ENCODE data around the gene NDUFS8. TPM values are rescaled to one million over a fixed set of nuclear protein-coding genes. Genes with fewer than 3 reads are reported as not detected.

The NDUFS8 gene
- polyA plus RNA-seq, 12 donors, result 43.8 to 82.3 (median 58.9) TPM; not detected in 1

DNA sequence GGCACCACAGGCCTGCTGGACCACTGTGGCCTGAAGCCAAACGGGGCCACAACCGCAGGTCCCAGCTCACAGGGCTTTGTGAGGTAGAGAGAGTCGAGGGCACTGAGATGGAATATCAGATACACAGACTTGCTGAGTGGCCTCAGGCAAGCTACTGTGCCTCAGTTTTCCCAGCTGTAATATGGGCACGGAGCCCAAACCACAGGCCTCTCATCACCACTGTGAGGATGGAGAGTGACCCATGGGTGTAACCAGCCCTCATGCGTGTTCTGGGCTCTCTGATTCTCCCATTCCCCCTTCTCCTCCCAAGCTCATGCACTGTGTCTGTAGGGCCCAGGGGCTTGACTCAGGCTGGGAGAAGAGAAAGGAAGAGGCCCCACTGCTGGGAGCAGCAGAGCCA, 30.8 kb upstream of the NDUFS8 start:
- no peak for DNase-seq

DNA sequence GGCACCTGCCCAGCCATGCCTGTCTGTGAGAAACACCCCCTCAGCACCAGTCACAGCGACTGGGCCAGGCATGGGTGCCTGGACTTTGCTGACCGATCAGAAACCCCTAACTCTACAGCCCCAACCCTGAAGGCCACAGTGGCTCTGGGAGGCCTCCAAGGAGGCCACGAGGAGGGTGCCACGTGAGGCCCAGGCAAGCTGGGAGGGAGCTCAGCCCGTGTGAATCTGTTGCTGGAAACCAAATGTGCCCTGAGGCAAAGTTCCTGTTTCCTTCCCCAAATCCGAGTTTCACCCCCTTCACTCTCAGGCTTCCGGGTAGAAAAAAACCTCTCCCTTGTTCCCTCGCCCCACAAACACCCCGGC, 27.9 kb upstream of the NDUFS8 start:
- no peak for DNase-seq

DNA sequence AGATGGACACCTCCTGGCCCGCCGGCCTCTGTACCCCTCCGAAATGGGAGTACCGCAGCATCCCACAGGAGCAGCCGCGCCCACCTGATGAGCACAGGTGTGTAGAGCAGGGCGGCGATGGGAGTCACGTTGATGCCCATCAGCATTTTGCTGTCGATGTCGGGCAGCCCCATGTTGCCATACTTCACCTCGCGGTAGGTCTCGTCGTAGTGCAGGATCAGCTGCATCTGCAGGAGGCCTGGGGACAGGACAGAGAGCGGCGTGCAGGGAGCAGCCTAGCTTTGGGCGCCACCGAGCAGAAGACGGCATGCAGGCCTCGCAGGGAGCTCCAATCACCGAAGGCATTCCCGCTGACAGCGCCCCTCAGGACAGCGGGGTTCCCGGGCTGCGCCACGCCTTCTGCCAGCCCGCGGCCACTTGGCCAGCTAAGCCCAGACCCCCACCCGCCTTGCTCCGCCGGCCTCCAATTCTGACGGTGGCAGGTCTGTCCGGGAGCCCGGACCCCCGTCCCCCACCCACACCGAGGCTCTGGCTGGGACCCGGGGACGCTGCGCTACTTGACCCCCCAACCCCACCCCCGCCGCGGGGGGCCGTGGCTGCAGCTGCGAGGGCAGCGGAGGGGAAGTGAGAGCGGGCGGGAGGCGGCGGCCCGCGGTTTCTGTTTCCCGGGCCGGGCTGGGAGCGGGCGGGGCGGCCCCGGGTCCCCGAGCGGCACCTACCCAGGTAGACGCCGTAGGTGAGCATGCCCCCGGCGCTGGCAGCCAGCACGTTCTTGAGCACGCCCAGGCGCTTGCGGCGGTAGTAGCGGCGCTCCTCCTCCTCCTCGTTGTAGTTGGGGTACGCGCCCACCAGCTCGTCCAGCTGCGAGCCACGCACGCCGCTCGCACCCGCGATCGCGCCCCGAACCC, 27.3 kb upstream of the NDUFS8 start:
- DNase-seq, result no peak

DNA sequence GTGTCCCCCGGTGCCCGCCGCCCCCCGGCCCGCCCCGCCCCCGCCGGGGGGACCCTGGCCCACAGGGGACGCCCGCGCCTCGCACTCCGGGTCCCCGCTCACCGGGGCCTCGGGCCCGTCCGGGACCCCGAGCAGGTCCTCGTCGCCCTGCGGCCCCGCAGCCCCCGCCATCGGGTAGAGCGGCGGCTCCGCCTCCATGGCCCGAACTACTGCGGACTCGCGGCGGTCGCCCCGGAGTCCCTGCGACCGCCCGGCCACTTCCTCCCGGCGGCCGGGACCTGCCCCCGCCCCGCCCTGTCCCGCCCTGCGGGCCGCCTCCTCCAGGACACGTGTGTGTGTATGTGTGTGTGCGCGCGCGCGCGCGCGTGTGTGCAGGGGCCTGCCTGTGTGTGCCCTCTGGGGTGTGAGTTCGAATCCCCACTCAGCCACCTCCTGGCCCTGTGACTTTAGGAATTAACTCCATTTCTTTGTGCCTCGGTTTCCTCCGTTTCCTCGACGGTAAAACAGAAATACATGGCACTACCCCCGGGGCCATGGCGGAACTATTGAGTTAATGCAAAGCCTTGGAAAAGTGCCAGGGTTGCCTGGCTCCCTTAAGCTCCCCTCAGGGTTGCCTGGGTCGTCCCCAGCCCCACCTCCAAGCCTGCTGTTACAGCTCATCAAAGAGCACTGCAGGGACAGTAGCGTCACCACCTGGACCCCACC, 26.5 kb upstream of the NDUFS8 start, which contains the start of gene UNC93B1:
Gene UNC93B1 (minus strand): TSS at position 252 of the 705 bp plus-strand sequence. CDS start 54 bp downstream, at position 198.
- peak; percentile 71 for DNase-seq

DNA sequence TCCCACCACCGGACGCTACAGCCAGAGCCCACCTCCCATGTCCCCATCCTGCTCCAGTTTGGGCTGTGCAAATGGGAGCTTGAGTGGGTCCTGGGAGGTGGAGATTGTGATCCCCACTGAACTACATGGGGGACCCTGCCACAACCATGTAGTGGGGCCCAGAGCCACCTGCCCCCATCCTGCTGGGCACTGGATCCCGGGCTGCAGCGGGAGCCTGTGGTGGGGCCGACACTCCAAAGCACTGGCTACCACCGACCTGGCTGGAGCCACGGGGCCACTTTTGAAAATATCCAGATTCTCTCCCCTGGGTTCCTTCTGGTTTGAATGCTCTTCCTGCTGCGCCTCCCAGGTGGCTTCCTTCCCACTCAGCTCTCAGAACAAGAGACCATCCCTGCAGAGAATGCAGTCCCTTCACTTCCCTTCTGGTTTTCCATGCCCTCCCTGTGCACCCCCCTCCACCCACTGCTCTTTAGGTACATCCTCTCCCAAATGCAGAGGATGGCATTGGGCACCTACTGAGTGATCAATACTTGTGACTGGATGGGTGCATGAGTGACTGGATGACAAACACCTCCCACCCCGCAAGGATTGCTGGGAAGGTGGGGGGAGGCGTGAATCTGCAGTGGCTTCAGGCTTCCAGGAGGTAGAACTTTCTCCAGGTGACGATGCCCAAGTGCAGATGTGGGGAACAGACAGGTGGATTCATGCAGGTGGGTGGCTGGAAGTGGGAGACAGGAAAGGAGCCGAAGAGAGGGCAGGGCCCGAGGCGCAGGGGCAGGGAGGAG, 25.7 kb upstream of the NDUFS8 start:
- no peak for DNase-seq

DNA sequence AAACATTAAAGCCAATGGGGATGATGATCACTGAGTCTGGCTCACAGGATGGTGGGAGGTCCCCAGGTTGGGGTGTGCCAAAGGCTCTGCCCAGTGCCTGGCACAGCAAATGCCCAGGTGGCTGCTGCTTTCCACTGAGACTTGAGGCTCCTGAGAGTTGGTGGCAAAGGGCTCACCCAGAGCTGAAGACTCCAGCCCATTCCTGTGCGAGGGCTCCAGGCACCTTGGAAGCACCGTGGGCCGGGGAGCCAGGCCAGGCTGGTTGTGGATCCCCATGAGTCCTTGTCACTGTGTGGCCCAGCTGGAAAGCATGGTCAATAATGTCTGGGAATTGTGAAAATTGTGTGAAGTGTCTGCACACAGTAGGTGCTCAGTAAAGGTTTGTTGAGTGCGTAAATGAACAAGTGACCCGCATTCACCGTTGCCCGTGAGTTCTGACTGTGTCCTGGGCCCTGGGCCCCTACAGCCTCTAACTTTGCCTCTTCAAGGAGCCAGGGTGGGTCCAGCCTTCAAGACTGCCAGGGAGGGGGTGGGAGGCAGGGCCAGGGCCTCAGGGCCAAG, 23.8 kb upstream of the NDUFS8 start:
- no peak for DNase-seq

DNA sequence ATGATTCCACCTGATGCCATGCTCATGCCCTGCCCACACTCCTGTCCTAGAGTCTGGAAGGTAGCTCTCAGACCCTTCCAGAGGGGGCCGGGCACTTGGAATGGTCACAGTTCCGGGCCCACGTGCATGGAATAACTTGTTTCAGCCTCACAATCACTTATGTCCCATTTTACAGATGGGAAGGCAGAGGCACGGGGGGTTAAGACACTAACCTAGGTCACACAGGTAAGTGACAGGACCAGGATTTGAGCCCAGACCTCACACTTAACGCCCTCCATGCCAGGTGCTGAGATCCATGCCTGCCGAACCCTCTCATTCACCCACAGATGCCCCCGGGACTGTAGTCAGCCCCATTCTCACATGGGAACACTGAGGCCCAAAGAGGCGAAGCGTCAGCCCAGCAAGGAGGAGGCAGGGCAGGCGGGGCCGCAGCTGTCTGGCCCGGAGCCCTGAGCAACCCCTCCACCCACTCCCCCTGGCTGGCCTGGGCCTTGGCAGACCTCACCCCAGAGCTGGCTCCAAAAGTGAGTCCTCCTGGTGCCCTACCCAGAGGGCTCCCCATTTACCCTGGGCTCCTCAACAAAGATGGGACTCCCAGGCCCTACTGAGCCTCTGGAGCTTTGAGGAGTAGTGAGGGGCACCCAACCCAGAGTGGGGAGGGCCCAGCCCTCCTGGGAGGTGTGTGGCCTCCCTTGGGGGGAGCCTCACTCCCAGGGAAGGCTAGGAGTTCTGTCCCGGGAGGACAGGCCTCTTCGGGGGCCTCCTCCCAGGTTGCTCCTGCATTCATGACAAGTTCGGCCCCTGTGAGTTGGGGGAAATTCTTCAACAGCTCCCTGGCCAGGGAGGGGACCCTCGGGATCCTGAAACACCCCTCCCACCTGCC, 22.7 kb upstream of the NDUFS8 start:
- DNase-seq, result no peak

DNA sequence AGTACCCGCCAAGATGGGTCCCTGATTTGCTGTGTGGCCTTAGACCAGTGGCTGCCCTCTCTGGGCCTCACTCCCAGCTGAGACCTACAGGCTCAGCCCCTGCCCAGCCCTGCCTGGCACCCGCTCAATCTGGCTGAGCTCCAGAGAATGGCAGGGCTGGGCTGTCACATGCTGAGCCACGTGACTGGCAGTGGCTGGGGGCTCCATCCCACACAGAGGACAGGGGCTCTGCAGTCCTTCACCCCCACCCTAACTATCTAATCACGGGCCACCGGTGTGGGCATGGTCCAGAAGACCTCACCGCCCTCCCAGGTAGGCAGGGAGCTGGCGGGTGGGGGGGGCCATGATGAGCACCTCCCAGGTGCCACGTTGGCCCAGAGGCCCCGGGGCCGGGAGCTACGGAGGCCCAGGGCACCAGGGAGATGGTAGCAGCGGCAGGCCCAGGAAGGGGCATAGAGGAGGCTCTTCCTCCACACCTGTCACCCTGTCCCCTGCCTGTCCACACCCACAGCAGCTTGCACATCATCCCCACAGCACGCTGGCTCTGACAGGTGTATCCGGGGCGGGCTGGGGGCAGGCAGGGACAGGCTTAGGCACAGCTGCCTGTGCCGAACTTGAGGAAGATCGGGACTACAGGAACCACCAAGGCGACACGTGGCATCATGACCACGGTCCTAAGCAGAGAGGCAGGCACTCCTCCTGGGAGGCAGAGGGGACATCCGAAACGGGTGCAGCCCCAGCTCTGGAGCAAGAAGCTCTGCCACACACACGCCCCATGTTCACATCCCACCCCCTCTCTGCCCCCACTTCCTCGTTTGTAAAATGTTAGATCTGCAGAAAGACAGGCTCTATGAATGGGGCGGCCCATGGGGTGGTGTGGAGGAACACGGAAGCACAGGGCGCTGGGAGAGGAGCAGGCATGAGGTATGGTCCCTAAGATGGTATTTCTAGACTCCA, 21.8 kb upstream of the NDUFS8 start:
- no peak for DNase-seq

DNA sequence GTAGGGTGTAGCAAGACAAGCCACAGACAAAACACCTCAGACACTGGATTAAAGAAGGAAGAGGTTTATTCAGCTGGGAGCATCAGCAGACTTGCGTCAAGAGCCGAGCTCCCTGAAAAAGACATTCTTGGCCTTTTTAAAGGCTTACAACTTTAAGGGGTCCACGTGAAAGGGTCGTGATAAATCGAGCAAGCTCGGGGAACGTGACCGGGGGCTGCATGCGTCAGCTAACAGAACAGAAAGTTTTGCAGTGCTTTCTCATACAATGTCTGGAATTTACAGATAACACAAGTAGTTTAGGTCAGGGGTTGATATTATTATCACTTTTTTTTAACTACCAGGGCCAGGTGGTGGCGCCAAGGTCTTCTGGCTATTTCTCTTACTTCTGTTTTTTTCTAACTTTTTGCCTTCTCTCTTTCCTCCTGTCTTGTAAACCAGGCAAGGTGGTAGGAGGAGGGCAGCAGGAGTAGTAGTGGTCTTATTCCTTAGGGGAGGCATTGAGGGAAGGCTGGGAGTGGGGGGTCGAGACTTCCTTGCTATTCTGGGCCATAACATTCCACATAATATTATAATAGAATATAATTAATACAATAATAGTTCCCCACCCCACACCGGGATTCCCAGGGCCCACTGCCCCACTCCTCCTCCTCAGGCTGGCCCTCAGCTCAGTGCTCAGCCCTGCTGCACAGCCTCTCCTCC, 20.9 kb upstream of the NDUFS8 start:
- no peak for DNase-seq

DNA sequence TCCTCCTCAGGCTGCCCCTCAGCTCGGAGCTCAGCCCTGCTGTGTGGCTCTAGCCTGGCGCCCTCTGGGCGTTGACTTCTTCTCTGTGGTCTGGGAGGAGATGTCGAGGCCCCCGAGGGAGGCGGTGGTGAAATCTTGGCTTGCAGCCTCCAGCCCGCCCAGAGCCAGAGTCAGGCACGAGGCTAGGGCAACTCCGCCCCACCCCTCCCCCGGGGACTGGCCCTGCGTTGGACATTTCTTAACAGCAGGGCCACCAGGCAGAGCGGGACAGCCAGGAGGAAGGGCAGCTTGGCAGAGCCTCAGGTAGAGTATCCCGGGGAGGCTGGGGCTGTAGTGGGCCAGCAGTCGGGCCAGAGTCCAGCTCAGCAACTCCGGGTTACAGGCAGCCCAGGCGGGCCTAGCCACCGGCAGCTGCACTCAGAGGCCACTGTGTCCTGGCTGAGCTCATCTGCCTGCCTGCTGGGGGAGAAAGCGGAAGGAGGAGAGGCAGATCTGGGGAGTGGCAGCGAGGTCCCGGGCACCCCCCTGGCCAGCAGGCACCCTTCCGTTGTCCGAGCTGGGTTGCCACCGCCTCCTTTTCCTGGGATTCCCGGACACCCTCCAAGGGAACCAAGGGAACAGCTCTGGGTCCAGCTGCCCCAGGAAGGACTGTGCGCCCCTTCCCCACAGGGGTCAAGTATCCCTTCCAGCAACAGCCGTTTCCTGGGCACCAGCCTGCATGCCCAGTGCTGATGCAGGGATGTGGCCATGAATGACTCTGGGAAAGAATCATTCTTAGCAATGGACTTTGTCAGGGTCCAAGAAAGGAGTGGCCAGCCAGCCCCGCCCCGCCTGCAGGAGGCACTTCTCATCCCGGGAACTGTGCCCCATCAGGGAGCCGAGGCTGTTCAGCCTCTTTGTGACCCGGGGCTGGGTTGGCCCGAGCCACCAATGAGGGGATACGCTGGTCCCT, 20.1 kb upstream of the NDUFS8 start, which contains the start of gene ALDH3B1:
Gene ALDH3B1 (plus strand): TSS at position 238 of the 952 bp plus-strand sequence. CDS start 4,971 bp downstream, outside the sequence.
- DNase-seq, result peak; percentile 41

DNA sequence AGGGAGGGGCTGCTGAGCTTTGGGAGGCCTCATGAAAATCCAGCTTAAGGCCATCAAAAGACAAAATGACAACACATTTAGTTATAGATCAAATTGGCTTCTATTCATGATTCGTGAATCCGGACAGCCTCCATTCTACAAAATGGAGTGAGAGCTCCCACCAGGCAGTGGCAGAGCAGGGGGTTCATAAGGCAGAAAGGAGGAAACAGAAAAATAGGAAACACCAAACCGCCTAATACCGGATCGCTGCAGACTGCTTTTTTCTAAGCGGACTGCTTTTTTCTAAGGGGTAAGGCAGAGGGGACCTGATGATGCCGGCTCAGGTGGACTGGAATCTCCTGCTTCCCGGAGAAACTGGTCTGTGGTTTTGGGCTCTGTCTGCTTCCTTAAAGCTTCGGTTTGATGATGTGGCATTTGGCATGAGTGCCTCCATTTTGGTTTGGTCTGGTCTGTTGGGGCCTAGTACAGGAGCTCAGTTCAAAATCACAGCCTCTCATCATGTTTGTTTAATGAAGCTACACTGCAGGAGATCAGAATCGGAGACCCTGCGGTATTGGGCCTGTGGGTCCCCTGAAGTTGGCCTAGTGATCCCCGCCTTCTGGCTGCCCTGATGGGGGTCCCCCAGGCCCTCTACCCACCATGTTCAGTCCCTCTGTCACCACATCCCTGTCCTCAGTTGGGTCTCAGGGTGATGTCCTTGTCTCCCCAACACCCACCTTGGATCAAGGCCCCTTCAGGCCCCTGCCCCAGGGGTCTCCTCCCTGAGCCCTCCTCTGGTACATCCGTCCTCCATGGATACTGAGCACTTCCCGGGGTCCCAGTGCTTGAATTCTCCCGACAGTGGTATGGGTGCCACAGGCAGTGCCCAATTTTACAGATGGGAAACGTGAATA, 19.2 kb upstream of the NDUFS8 start:
- DNase-seq, result no peak

DNA sequence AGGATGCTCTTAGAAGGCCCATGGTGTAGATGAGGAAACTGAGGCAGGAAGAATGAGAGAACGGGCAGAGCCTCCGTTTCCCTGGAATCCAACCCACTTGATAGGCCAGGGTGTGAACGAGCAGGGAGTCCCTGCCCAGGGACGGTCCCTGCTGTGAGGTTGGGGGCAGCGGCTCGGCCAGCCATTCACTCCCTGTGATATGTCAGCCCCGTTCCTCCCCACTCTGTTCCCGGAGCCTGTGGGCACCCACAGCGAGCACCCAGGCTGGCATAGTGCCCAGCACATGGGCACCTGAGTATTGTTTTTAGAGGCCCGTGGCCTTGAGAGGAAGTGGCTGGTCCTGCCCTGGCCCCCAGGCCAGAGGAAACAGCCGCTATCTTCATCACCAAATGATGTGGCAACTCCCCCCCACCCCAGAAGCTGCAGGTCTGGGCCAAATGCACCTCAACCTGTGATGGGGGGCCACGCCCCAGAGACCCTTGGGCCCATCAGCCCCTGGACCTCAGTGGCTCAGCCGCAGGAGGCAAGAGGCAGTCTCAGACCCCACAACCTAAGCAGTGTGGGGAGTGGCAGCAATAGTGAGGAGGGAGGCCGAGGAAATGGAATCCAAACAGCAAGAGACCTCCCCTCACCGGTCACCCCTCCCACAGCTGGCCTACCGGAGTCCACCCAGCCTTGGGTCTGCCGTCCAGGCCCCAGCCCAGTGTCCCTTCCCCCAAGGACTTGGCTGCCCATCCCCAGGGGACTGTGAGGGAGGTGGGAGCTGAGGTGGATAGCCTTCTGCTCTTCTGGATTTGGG, 18.2 kb upstream of the NDUFS8 start:
- no peak for DNase-seq

DNA sequence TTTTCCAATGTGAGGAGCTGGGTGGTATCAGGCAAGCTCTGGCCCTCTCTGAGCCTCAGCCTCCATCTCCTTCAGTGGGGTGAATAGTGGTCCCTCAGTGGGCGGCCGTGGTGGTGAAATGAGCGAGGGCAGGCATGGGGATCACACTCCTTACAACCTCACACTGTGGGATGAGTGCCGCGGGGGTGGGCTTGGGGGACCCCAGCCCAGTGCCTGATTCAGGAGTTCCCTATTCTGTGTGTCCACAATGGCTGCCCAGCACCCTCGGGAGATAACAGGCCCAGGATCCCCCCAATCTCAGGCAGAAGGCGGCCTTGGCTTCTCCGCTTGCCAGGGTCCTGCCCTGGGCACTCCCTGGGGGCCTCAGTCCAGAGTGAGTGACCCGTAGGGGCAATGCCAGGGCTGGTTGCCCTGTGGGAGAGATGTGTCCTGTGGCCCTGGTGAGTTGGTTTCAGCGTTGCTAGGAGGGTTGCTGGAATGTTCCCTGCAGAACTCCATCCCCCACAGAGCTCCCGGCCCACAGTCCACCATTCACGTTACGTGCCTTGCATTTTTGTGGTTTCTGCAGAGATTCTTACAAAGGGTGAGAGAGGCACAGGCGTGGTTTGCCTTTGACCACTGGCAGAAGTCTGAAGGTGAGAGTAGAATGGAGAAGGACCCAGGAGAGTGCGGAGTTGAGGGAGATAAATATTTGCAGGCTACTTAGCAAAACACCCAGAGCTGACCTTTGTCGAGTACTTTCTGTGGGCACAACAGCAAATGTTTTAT, 17.5 kb upstream of the NDUFS8 start:
- DNase-seq, result no peak

DNA sequence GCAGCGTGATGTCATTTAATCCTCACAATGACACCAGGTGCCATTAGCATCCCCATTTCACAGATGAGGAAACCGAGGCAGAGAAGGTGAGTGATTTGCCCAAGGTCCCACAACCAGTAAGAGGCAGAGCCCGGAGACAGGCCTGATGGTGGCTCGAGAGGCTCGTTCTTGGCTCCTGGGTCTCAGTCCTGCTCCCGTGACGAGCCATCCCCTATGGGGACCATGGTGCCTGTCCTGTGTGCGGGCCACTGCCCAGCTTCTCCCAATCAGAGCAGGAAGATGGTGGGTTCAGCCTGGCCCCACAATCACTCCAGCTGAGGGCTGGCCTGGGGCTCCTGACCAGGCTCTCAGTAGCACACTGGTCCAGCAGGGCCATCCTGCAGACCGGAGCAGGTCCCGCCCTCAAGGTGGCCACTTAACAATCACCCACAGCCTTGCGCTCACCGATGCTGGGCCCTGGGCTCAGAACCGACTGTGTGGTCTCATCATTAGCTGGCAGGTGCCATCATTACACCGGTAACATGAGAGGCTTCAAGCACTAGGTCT, 16.8 kb upstream of the NDUFS8 start:
- DNase-seq, result no peak

Data from muscle of arm (tissue), 12 donors.